Skeletal muscle tissue (tissue), 4 donors: Measurements from ENCODE around the gene LSR. TPM values are rescaled to one million over a fixed set of nuclear protein-coding genes. Genes with fewer than 3 reads are reported as not detected.

Experiments
- H3K27ac ChIP-seq: one replicate; pipeline ENCODE4 v1.7.0; 2013; ENCODE audit warnings: mild to moderate bottlenecking, low read depth, low read length, inconsistent platforms
- H3K27me3 ChIP-seq, 3 donors: one replicate each; pipeline ENCODE4 v1.7.0; 2013; ENCODE audit warnings: low read length in 3 of 3; ENCODE audit not compliant: control insufficient read depth in 3 of 3, insufficient read depth in 3 of 3
- H3K36me3 ChIP-seq, 3 donors: one replicate each; pipeline ENCODE4 v1.7.0; 2013; ENCODE audit warnings: low read length in 3 of 3; ENCODE audit not compliant: control insufficient read depth in 3 of 3, insufficient read depth in 3 of 3
- H3K4me1 ChIP-seq, 3 donors: one replicate each; pipeline ENCODE4 v1.7.0; 2013; ENCODE audit warnings: low read length in 3 of 3, mild to moderate bottlenecking in 3 of 3; ENCODE audit not compliant: control insufficient read depth in 3 of 3, insufficient read depth in 3 of 3
- H3K4me3 ChIP-seq, 3 donors: one replicate each; pipeline ENCODE4 v1.7.0; 2013; ENCODE audit warnings: low read length in 3 of 3
- H3K9ac ChIP-seq, 3 donors: one replicate each; pipeline ENCODE4 v1.7.0; 2013; ENCODE audit warnings: low read length in 3 of 3, mild to moderate bottlenecking in 3 of 3, moderate library complexity in 2 of 3, low read depth in 1 of 3
- H3K9me3 ChIP-seq, 3 donors: one replicate each; pipeline ENCODE4 v1.7.0; 2013; ENCODE audit warnings: low read length in 3 of 3; ENCODE audit not compliant: control insufficient read depth in 3 of 3
- total RNA-seq: library from RNA; depleted of rRNA; stranded (reverse); fragments of >200 nt; gene quantifications from one replicate; pipeline ENCODE4 v1.2.3, GENCODE V29; 2014
- donor health status: Osteomylitis.

LSR gene
- total RNA-seq, 1 donor from 2014 or later: 0.52 TPM

- H3K9me3 ChIP-seq: no peaks in the 10 kb centered on the region
- H3K9ac ChIP-seq: peak overlapping the region; percentile 91 to 96 (median 95)
- H3K27ac ChIP-seq: peak overlapping the region; percentile 91
- peaks cover 23 to 24% (median 24%) of the 10 kb centered on the region in 3 donors for H3K36me3 ChIP-seq
- H3K4me3 ChIP-seq: peak overlapping the region; percentile 85 to 87 (median 86)
- peaks cover 32 to 54% (median 40%) of the 10 kb centered on the region in 3 donors for H3K4me1 ChIP-seq
- no peaks in the 10 kb centered on the region for H3K27me3 ChIP-seq
Measured at GRCh38 chr19:35267353-35267817, 18.6 kb downstream of the LSR start.

- peaks cover 29 to 51% (median 37%) of the 10 kb centered on the region in 3 donors for H3K4me1 ChIP-seq
- peak overlapping the region; percentile 91 for H3K27ac ChIP-seq
- H3K36me3 ChIP-seq: peaks cover 27 to 28% (median 27%) of the 10 kb centered on the region in 3 donors
- peak overlapping the region; percentile 91 to 96 (median 95) for H3K9ac ChIP-seq
- no peaks in the 10 kb centered on the region for H3K9me3 ChIP-seq
- H3K27me3 ChIP-seq: no peaks in the 10 kb centered on the region
- H3K4me3 ChIP-seq: peak overlapping the region; percentile 85 to 87 (median 86)
Measured at GRCh38 chr19:35267818-35268535, 19.2 kb downstream of the LSR start.

DNA sequence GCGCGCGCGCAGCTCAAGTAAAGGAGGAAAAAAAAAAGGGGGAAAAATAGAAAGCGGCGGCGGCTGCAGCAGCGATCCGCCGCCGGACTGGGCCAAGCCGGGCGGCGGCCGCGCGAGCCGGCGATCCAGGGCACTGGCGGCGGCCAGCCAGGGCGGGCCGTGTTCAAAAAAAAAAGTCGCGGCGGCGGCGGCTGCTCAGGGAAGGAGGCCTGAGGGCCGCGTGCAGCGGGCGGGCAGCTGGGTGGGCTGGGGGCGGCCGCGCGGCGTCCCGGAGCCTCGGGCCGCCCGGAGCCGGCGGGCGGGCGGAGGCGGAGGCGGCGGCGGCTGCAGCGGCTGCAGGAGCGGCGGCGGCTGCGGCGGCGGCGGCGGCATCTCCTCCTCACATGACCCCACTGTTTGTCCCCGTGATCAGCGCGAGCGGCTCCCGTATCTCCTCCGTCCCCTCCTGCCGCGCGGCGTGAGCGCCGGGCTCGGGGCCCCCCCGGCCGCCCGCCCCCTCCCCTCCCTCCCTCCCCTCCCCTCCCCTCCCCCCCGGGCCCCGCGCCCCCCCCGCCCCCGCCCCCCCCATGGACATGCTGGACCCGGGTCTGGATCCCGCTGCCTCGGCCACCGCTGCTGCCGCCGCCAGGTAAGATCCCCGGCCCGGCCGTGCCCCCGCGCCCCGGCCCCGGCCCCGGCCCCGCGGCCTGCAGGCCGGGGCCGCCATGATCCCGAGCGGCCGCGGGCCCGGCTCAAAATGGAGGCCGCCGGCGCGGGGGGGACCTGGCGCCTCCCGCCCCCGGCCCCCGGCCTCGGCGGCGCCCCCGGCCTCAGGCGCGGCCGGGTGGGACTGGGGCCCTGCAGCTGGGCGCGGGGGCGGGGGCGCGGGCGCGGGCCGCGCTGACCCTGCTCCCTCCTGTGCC lies 20.0 kb downstream of the LSR start, which contains the start of gene USF2:
USF2 (plus strand) TSS at position 427 of the 902 bp plus-strand sequence; CDS start at position 567, 140 bp downstream.
- Histone ChIP-seq H3K9me3 (no peaks in the 10 kb centered on the region), H3K4me3 (peak within 1 kb of the TSS; percentile 85 to 87 (median 86)), H3K27me3 (no peaks in the 10 kb centered on the region), H3K9ac (peak within 1 kb of the TSS; percentile 91 to 96 (median 95)), H3K36me3 (peaks cover 30 to 34% (median 34%) of the 10 kb centered on the region in 3 donors), H3K27ac (peak within 1 kb of the TSS; percentile 91), H3K4me1 (peaks cover 29 to 51% (median 41%) of the 10 kb centered on the region in 3 donors)

DNA sequence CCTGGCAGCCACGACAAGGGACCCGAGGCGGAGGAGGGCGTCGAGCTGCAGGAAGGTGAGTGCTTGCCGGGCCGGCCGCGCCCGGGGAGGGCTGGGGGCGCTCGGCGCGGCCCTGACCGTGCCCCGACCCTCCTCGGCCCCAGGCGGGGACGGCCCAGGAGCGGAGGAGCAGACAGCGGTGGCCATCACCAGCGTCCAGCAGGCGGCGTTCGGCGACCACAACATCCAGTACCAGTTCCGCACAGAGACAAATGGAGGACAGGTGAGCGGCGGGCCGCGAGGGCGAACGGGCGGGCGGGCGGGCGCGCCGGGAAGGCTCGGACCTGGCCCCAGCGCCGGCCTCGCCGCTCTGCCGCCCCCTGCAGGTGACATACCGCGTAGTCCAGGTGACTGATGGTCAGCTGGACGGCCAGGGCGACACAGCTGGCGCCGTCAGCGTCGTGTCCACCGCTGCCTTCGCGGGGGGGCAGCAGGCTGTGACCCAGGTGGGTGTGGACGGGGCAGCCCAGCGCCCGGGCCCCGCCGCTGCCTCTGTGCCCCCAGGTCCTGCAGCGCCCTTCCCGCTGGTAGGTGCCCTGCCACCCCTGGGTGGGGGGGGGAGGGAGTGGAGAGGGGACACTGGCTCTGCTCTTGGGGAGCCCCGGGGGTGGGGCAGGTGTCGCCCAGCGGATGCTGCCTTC lies 20.8 kb downstream of the LSR start:
- H3K27me3 ChIP-seq: no peaks in the 10 kb centered on the region
- peak overlapping the region; percentile 75 to 90 (median 86) for H3K9ac ChIP-seq
- peak overlapping the region; percentile 52 for H3K27ac ChIP-seq
- peak overlapping the region; percentile 51 to 84 (median 81) for H3K4me3 ChIP-seq
- peaks cover 23 to 44% (median 37%) of the 10 kb centered on the region in 3 donors for H3K4me1 ChIP-seq
- no peaks in the 10 kb centered on the region for H3K9me3 ChIP-seq
- H3K36me3 ChIP-seq: peaks cover 38 to 42% (median 42%) of the 10 kb centered on the region in 3 donors

DNA sequence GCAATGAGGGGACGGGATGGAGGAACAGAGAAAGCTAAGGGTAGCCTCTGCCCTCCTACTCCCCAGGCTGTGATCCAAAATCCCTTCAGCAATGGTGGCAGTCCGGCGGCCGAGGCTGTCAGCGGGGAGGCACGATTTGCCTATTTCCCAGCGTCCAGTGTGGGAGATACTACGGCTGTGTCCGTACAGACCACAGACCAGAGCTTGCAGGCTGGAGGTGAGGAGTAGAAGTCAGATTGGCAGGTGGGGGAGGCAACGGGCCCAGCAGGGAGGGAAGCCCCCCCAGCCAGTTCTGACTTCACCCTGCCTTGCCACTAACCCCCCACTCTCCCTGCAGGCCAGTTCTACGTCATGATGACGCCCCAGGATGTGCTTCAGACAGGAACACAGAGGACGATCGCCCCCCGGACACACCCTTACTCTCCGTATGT lies 21.6 kb downstream of the LSR start:
- H3K36me3 ChIP-seq: peaks cover 40 to 46% (median 42%) of the 10 kb centered on the region in 3 donors
- no peaks in the 10 kb centered on the region for H3K27me3 ChIP-seq
- H3K27ac ChIP-seq: peak overlapping the region; percentile 44
- peak overlapping the region in 2 of 3 donors; percentile 21 to 23 for H3K9ac ChIP-seq
- H3K4me3 ChIP-seq: peak overlapping the region in 1 of 3 donors; percentile 35
- no peaks in the 10 kb centered on the region for H3K9me3 ChIP-seq
- peaks cover 18 to 36% (median 29%) of the 10 kb centered on the region in 3 donors for H3K4me1 ChIP-seq

DNA sequence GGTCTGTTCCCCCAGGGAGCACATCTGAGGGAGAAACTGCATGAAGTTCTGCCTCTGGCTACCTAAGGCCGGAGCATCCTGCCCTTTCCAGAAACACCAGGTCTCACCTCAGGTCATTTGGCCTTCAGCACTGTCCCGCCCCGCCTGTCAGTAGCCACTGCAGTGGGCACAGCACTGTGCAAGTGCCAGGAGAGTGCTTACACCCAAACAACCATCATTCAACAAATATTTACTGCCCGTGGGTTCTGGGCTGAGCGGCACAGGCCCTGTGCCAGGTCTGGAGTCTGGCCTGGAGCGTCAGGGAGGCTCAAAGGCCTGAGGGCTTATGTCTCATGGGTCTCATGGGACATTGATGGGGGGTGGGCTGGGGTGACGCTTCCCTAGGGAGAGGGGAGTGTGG lies 22.7 kb downstream of the LSR start:
- no peaks in the 10 kb centered on the region for H3K27me3 ChIP-seq
- no peaks in the 10 kb centered on the region for H3K9me3 ChIP-seq
- peak overlapping the region in 1 of 3 donors; percentile 45 for H3K9ac ChIP-seq
- peaks cover 15 to 25% (median 19%) of the 10 kb centered on the region in 3 donors for H3K4me1 ChIP-seq
- peaks cover 44 to 56% (median 51%) of the 10 kb centered on the region in 3 donors for H3K36me3 ChIP-seq
- H3K4me3 ChIP-seq: no peak overlapping the region
- no peak overlapping the region for H3K27ac ChIP-seq

DNA sequence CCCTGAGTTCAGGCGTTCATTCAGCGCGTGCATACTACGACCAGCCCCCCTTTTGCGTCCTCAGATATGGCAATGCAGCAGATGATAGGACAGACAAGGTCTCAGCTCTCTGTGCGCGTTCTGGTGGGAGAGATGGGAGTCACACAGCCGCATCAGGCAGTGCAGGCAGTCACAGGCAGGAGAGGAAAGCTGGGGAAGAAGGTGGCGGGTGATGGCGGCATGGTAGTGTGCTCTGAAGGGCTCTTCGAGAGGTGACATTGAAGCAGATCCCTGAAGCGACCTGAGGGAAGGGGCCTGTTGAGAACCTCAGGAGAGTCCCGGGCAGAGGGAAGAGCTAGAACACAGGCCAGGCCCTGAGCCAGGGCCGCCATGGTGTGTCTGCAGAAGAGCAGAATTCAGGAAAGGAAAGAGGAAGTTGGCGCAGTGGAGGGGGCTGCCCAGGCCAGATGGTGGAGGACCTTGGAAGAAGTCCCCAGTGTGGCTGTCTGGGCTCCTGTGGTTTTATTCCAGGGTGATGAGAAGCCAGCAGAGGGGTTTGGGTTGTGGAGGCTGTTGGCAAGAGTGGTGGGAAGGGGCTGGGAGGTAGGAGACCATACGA lies 23.4 kb downstream of the LSR start:
- Histone ChIP-seq H3K27ac (no peak overlapping the region), H3K4me3 (no peak overlapping the region), H3K9ac (peak overlapping the region in 1 of 3 donors; percentile 9), H3K36me3 (peaks cover 51 to 62% (median 58%) of the 10 kb centered on the region in 3 donors), H3K9me3 (no peaks in the 10 kb centered on the region), H3K4me1 (peaks cover 10 to 18% (median 14%) of the 10 kb centered on the region in 3 donors), H3K27me3 (no peaks in the 10 kb centered on the region)

- Histone ChIP-seq H3K4me3 (no peak overlapping the region), H3K27me3 (no peaks in the 10 kb centered on the region), H3K9me3 (no peaks in the 10 kb centered on the region), H3K4me1 (peaks cover 10 to 15% (median 14%) of the 10 kb centered on the region in 3 donors), H3K9ac (no peak overlapping the region), H3K36me3 (peaks cover 54 to 66% (median 65%) of the 10 kb centered on the region in 3 donors), H3K27ac (no peak overlapping the region)
Measured at GRCh38 chr19:35272954-35273649, 24.3 kb downstream of the LSR start.
